Calu3 (cell line): ENCODE data around the gene ADAMTS20. TPM values are rescaled to one million over a fixed set of nuclear protein-coding genes. Genes with fewer than 3 reads are reported as not detected.

ENCODE experiments used
- BruUV-seq: library from RNA; stranded (reverse); fragments of 400-500 nt; replicated peaks from 2 replicates; lab custom pipeline; 2021; lab: Mats Ljungman, UMichigan
- CTCF ChIA-PET: fragments of 300-600 bp; sonication (Branson Sonifier 250); formaldehyde crosslinking; loops from one replicate; lab custom pipeline; 2022; ENCODE audit warnings: antibody characterized with exemption; lab: Charles Lee
- DNase-seq: peaks from one replicate; pipeline ENCODE4 v3.0.0; 2022
- H3K27ac Mint-ChIP-seq: one replicate; pipeline ENCODE4 v1.8.0; 2022; ENCODE audit warnings: mixed read lengths; ENCODE audit not compliant: unreplicated experiment
- H3K27me3 Mint-ChIP-seq: one replicate; pipeline ENCODE4 v1.8.0; 2022; ENCODE audit warnings: mixed read lengths; ENCODE audit not compliant: unreplicated experiment
- H3K36me3 Mint-ChIP-seq: one replicate; pipeline ENCODE4 v1.8.0; 2022; ENCODE audit warnings: mild to moderate bottlenecking, moderate library complexity, mixed read lengths; ENCODE audit not compliant: insufficient read depth, unreplicated experiment
- H3K4me1 Mint-ChIP-seq: one replicate; pipeline ENCODE4 v1.8.0; 2022; ENCODE audit warnings: mild to moderate bottlenecking, low read depth, mixed read lengths; ENCODE audit not compliant: unreplicated experiment
- H3K4me3 Mint-ChIP-seq: one replicate; pipeline ENCODE4 v1.8.0; 2022; ENCODE audit warnings: mild to moderate bottlenecking, low read depth, moderate library complexity, mixed read lengths; ENCODE audit not compliant: unreplicated experiment
- H3K9me3 Mint-ChIP-seq: one replicate; pipeline ENCODE4 v1.8.0; 2022; ENCODE audit warnings: low read depth, mixed read lengths; ENCODE audit not compliant: unreplicated experiment
- CTCF ChIP-seq: fragments of 200-600 bp; IDR thresholded peaks from one replicate; pipeline ENCODE4 v1.8.0; 2022; ENCODE audit warnings: antibody characterized with exemption; ENCODE audit not compliant: unreplicated experiment
- intact Hi-C: fragments of 100-400 bp; cut with micrococcal nuclease; formaldehyde crosslinking; loops from one replicate; pipeline ENCODE4 v1.10.0; 2022; ENCODE audit not compliant: unreplicated experiment
- total RNA-seq: library from RNA; stranded (reverse); gene quantifications from 2 replicates; pipeline ENCODE4 v1.2.3, GENCODE V29; 2022

Gene ADAMTS20
- total RNA-seq, 1 experiment from 2014 or later, result not detected

GRCh38 chr12:43482311-43483085, 69.5 kb downstream of the ADAMTS20 start:
- Mint-ChIP-seq H3K4me3 (no peak overlapping the region), H3K4me1 (no peaks in the 10 kb centered on the region), H3K27me3 (no peaks in the 10 kb centered on the region), H3K36me3 (no peaks in the 10 kb centered on the region), H3K9me3 (peaks cover 3% of the 10 kb centered on the region), H3K27ac (no peak overlapping the region)
- TF ChIP-seq CTCF, result no peak
- intact Hi-C loops, result no loop called here
- DNase-seq, result no peak
- no TSS peak for BruUV-seq
- CTCF ChIA-PET, result no interaction called here

- Mint-ChIP-seq H3K4me3 (no peak overlapping the region), H3K9me3 (peaks cover 3% of the 10 kb centered on the region), H3K4me1 (no peaks in the 10 kb centered on the region), H3K27me3 (no peaks in the 10 kb centered on the region), H3K36me3 (no peaks in the 10 kb centered on the region), H3K27ac (no peak overlapping the region)
- DNase-seq, result no peak
- CTCF ChIA-PET, result no interaction called here
- BruUV-seq, result no TSS peak
- TF ChIP-seq CTCF, result no peak
- intact Hi-C loops, result no loop called here
Measured at GRCh38 chr12:43480591-43480990, 71.4 kb downstream of the ADAMTS20 start.

- Mint-ChIP-seq H3K27me3 (no peaks in the 10 kb centered on the region), H3K27ac (no peak overlapping the region), H3K9me3 (peaks cover 3% of the 10 kb centered on the region), H3K4me1 (no peaks in the 10 kb centered on the region), H3K4me3 (no peak overlapping the region), H3K36me3 (no peaks in the 10 kb centered on the region)
- CTCF ChIA-PET, result no interaction called here
- no TSS peak for BruUV-seq
- intact Hi-C loops, result no loop called here
- no peak for DNase-seq
- no peak for TF ChIP-seq CTCF
Measured at GRCh38 chr12:43462741-43463140, 89.3 kb downstream of the ADAMTS20 start.

- Mint-ChIP-seq H3K9me3 (peaks cover 6% of the 10 kb centered on the region), H3K4me3 (no peak overlapping the region), H3K36me3 (no peaks in the 10 kb centered on the region), H3K4me1 (no peaks in the 10 kb centered on the region), H3K27ac (no peak overlapping the region), H3K27me3 (no peaks in the 10 kb centered on the region)
- DNase-seq, result no peak
- TF ChIP-seq CTCF, result no peak
- CTCF ChIA-PET, result no interaction called here
- BruUV-seq, result no TSS peak
- intact Hi-C loops, result no loop called here
Measured at GRCh38 chr12:43462080-43462479, 89.9 kb downstream of the ADAMTS20 start.
